T-helper 17 cell (primary cell): Measurements from ENCODE around the gene PHOSPHO1. TPM values are rescaled to one million over a fixed set of nuclear protein-coding genes. Genes with fewer than 3 reads are reported as not detected.

Experiments
- ATAC-seq: fragments of 150-1000 bp; cut with Tn5 transposase; 2 replicates; pipeline ENCODE4 v1.10.0; 2021; ENCODE audit warnings: mild to moderate bottlenecking, moderate library complexity
- DNase-seq, 3 donors: peaks; one replicate each; pipeline versions ENCODE4 v3.0.0 to v3.0.0-alpha.2; 2020 to 2021
- H3K9me3 ChIP-seq: one replicate; pipeline ENCODE4 v1.7.0; 2013; ENCODE audit warnings: low read length, mild to moderate bottlenecking; ENCODE audit not compliant: control insufficient read depth, poor library complexity, severe bottlenecking
- H3K27ac Mint-ChIP-seq: one replicate; pipeline ENCODE4 v1.8.0; 2022; ENCODE audit warnings: mild to moderate bottlenecking, moderate library complexity, mixed read lengths
- H3K27me3 Mint-ChIP-seq: one replicate; pipeline ENCODE4 v1.8.0; 2022; ENCODE audit warnings: mixed read lengths
- H3K36me3 Mint-ChIP-seq: one replicate; pipeline ENCODE4 v1.8.0; 2022; ENCODE audit warnings: low read depth, mixed read lengths
- H3K4me1 Mint-ChIP-seq: one replicate; pipeline ENCODE4 v1.8.0; 2022; ENCODE audit warnings: mild to moderate bottlenecking, mixed read lengths
- H3K4me3 Mint-ChIP-seq: one replicate; pipeline ENCODE4 v1.8.0; 2022; ENCODE audit warnings: mild to moderate bottlenecking, moderate library complexity, mixed read lengths
- total RNA-seq, 4 donors: library from RNA in 2 of 4; stranded (reverse) in 2 of 4; gene quantifications; one replicate each; pipeline ENCODE4 v1.2.3 and lab custom pipeline; 2022 to 2026

The PHOSPHO1 gene
- total RNA-seq, 2 donors from 2014 or later: not detected

GRCh38 chr17:49235896-49236295 lies 5.3 kb upstream of the PHOSPHO1 start:
- no peak overlapping the region for H3K4me3 Mint-ChIP-seq
- DNase-seq: no peak
- peaks cover 2% of the 10 kb centered on the region for H3K4me1 Mint-ChIP-seq
- peaks cover 2% of the 10 kb centered on the region for H3K36me3 Mint-ChIP-seq
- peaks cover 7% of the 10 kb centered on the region for H3K27me3 Mint-ChIP-seq
- H3K27ac Mint-ChIP-seq: no peak overlapping the region
- no peak for ATAC-seq
- no peaks in the 10 kb centered on the region for H3K9me3 ChIP-seq

GRCh38 chr17:49234509-49235080 lies 4.0 kb upstream of the PHOSPHO1 start:
- Mint-ChIP-seq H3K36me3 (peaks cover 2% of the 10 kb centered on the region), H3K27ac (no peak overlapping the region), H3K27me3 (peaks cover 7% of the 10 kb centered on the region), H3K4me1 (peaks cover 3% of the 10 kb centered on the region), H3K4me3 (no peak overlapping the region)
- H3K9me3 ChIP-seq: no peaks in the 10 kb centered on the region
- no peak for ATAC-seq
- no peak for DNase-seq

GRCh38 chr17:49231563-49231894 lies 942 bp upstream of the PHOSPHO1 start:
- Mint-ChIP-seq H3K4me3 (no peak overlapping the region), H3K4me1 (peaks cover 8% of the 10 kb centered on the region)

GRCh38 chr17:49229805-49230600 lies 584 bp downstream of the PHOSPHO1 start:
- peaks cover 12% of the 10 kb centered on the region for H3K4me1 Mint-ChIP-seq
- no peak overlapping the region for H3K27ac Mint-ChIP-seq
- peak; percentile 1 for ATAC-seq
- H3K36me3 Mint-ChIP-seq: no peaks in the 10 kb centered on the region
- no peaks in the 10 kb centered on the region for H3K27me3 Mint-ChIP-seq
- peak overlapping the region; percentile 88 for H3K4me3 Mint-ChIP-seq
- no peak for DNase-seq
- no peaks in the 10 kb centered on the region for H3K9me3 ChIP-seq

More at GRCh38 chr17:49231563-49231894, 942 bp upstream of the PHOSPHO1 start:
- no peaks in the 10 kb centered on the region for H3K36me3 Mint-ChIP-seq
- no peak overlapping the region for H3K27ac Mint-ChIP-seq
- no peaks in the 10 kb centered on the region for H3K9me3 ChIP-seq
- ATAC-seq (no peak), DNase-seq (no peak)
- H3K27me3 Mint-ChIP-seq: peaks cover 7% of the 10 kb centered on the region

- ATAC-seq (no peak), DNase-seq (no peak)
- Mint-ChIP-seq H3K4me3 (peak overlapping the region; percentile 88), H3K27me3 (no peaks in the 10 kb centered on the region), H3K27ac (no peak overlapping the region), H3K4me1 (peaks cover 17% of the 10 kb centered on the region), H3K36me3 (no peaks in the 10 kb centered on the region)
- no peaks in the 10 kb centered on the region for H3K9me3 ChIP-seq
Observed at GRCh38 chr17:49229076-49229804, 1.3 kb downstream of the PHOSPHO1 start.

- Mint-ChIP-seq H3K4me1 (peaks cover 26% of the 10 kb centered on the region), H3K36me3 (no peaks in the 10 kb centered on the region), H3K27me3 (no peaks in the 10 kb centered on the region), H3K4me3 (no peak overlapping the region), H3K27ac (no peak overlapping the region)
- DNase-seq (peak; percentile 54 to 69 (median 56)), ATAC-seq (peak; percentile 38)
- H3K9me3 ChIP-seq: no peaks in the 10 kb centered on the region
Observed at GRCh38 chr17:49227436-49228261, 2.9 kb downstream of the PHOSPHO1 start.

GRCh38 chr17:49226771-49227435 lies 3.7 kb downstream of the PHOSPHO1 start:
- DNase-seq (no peak), ATAC-seq (no peak)
- H3K27ac Mint-ChIP-seq: no peak overlapping the region
- no peak overlapping the region for H3K4me3 Mint-ChIP-seq
- no peaks in the 10 kb centered on the region for H3K27me3 Mint-ChIP-seq
- H3K9me3 ChIP-seq: no peaks in the 10 kb centered on the region
- H3K36me3 Mint-ChIP-seq: no peaks in the 10 kb centered on the region
- peaks cover 28% of the 10 kb centered on the region for H3K4me1 Mint-ChIP-seq

- peaks cover 26% of the 10 kb centered on the region for H3K4me1 Mint-ChIP-seq
- DNase-seq (no peak), ATAC-seq (no peak)
- H3K27ac Mint-ChIP-seq: no peak overlapping the region
- H3K27me3 Mint-ChIP-seq: no peaks in the 10 kb centered on the region
- peak overlapping the region; percentile 59 for H3K4me3 Mint-ChIP-seq
- H3K36me3 Mint-ChIP-seq: no peaks in the 10 kb centered on the region
- H3K9me3 ChIP-seq: no peaks in the 10 kb centered on the region
Observed at GRCh38 chr17:49225554-49226236, 4.9 kb downstream of the PHOSPHO1 start.

- no peaks in the 10 kb centered on the region for H3K9me3 ChIP-seq
- H3K27ac Mint-ChIP-seq: peak overlapping the region; percentile 60
- H3K4me1 Mint-ChIP-seq: peaks cover 28% of the 10 kb centered on the region
- H3K27me3 Mint-ChIP-seq: no peaks in the 10 kb centered on the region
- H3K4me3 Mint-ChIP-seq: peak overlapping the region; percentile 89
- no peaks in the 10 kb centered on the region for H3K36me3 Mint-ChIP-seq
- DNase-seq: no peak
- no peak for ATAC-seq
Observed at GRCh38 chr17:49224997-49225337, 5.6 kb downstream of the PHOSPHO1 start.

- ATAC-seq: peak; percentile 63
- no peaks in the 10 kb centered on the region for H3K9me3 ChIP-seq
- H3K4me1 Mint-ChIP-seq: peaks cover 28% of the 10 kb centered on the region
- H3K36me3 Mint-ChIP-seq: no peaks in the 10 kb centered on the region
- H3K4me3 Mint-ChIP-seq: peak overlapping the region; percentile 89
- peak overlapping the region; percentile 60 for H3K27ac Mint-ChIP-seq
- DNase-seq: peak in 2 of 3 donors; percentile 29 to 40
- H3K27me3 Mint-ChIP-seq: no peaks in the 10 kb centered on the region
Observed at GRCh38 chr17:49224198-49224996, 6.2 kb downstream of the PHOSPHO1 start.

- peak; percentile 26 for ATAC-seq
- Mint-ChIP-seq H3K4me1 (peaks cover 32% of the 10 kb centered on the region), H3K36me3 (no peaks in the 10 kb centered on the region), H3K27ac (peak overlapping the region; percentile 72), H3K27me3 (no peaks in the 10 kb centered on the region), H3K4me3 (peak overlapping the region; percentile 89)
- peak; percentile 44 to 60 (median 47) for DNase-seq
- H3K9me3 ChIP-seq: no peaks in the 10 kb centered on the region
Observed at GRCh38 chr17:49223517-49224197, 6.9 kb downstream of the PHOSPHO1 start.
